Stimulated activated naive CD4-positive, alpha-beta T cell (primary cell): ENCODE results near the gene GON7.
A peak's percentile ranks its signal among the peaks of the same experiment; 100 is the strongest.
"Not testable (repeated sequence)": the region's sequence is repeated elsewhere in the genome, so short reads cannot be mapped to it uniquely, and the experiment has no call there.

Experiments used
- DNase-seq, 6 experiments: peaks; one replicate each; lab custom pipeline; 2025; lab: John Stamatoyannopoulos, UW

GON7 gene

DNA sequence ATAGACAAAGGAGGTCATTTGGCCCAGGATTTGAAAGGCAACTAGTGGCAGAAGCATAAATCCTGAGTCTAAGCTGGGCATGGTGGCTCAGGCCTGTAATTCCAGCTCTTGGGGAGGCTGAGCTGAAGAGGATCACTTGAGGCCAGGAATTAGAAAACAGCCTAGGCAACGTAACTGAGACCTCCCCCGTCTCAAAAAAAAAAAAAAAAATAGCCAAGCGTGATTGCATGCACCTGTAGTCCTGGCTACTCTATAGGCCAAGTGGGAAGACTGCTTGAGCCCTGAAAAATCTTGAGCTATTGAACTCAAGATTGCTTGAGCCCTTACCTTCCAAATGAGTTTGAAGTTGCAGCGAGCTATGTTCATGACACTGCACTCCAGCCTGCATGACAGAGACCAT lies 7.8 kb downstream of the GON7 start:
- no peak for DNase-seq

DNA sequence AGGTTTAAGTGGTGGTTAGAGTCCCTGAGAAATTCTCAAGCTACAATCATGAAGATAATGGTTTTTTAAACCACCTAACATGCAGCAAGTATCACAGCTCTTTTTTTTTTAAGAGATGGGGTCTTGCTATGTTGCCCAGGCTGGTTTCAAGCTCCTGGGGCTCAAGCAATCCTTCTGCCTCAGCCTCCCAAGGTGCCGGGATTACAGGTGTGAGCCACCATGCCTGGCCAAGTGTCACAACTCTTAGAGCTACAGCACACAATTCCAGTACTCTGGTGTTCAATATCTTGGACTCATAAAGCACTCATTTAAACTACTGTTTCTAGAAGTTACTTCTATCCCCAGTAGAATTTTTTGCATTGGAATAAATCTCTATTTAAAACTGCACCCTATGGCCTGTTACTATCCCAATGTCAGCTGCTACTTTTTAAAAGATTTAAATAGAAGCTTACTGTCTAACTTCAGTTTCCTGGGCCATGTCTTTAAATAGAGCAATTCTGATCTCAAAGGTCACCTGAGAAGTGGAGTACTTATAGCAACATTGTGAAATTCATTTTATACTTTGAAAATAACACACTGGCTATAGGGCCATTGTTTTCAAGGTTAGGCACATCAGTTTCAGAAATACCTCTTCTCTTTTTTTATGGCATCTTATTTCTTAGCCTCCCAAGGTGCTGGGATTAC lies 11.4 kb downstream of the GON7 start:
- no peak for DNase-seq

DNA sequence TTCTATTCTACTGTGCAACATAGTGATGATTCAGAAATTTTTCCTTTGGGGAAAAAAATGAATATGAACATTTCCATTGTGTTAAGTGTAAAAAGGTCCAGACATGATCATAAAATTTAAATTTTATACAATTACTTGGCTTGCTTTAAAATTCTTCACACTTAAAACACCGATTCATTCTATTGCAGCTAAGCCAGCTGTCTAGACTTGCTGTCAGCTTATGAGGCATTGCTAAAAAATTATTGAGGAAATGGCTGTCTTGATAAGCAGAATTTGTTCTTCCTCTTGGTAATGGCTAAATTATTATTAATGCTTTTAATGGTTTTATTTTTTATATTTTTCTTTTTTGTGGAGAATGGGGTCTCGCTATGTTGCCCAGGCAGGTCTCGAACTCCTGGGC lies 19.9 kb downstream of the GON7 start:
- no peak for DNase-seq

DNA sequence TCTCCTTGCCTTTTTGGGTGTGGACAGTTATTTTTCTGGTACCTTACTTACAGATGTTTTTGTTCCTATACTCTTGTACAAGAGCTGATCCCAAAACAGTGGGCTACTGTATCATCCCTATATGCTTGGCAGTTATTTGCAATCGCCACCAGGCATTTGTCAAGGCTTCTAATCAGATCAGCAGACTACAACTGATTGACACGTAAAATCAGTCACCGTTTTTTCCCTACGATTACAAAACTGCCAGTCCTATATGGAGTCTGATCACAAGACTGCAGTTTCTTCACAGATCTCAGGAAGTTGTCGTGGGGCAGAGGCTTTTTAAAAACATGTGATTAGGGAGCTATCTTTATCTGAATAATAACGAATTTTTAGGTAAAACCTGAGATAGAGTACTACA lies 20.4 kb downstream of the GON7 start:
- DNase-seq, result no peak

DNA sequence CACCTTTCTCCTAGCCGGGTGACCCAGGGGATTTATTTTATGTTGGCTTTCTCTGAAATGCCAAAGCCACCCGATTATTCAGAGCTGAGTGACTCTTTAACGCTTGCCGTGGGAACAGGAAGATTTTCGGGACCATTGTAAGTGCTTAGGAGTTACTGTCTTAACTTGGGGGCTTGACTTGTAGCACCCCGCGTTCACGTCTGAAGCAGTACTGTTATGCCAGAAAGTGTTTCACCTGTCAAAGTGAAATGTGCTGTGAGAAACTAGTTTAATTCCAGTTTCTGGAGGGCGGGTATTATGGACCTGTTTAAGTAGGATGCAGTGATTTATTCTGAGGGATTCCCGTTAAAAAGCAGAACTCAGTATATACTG lies 21.5 kb downstream of the GON7 start:
- no peak for DNase-seq

DNA sequence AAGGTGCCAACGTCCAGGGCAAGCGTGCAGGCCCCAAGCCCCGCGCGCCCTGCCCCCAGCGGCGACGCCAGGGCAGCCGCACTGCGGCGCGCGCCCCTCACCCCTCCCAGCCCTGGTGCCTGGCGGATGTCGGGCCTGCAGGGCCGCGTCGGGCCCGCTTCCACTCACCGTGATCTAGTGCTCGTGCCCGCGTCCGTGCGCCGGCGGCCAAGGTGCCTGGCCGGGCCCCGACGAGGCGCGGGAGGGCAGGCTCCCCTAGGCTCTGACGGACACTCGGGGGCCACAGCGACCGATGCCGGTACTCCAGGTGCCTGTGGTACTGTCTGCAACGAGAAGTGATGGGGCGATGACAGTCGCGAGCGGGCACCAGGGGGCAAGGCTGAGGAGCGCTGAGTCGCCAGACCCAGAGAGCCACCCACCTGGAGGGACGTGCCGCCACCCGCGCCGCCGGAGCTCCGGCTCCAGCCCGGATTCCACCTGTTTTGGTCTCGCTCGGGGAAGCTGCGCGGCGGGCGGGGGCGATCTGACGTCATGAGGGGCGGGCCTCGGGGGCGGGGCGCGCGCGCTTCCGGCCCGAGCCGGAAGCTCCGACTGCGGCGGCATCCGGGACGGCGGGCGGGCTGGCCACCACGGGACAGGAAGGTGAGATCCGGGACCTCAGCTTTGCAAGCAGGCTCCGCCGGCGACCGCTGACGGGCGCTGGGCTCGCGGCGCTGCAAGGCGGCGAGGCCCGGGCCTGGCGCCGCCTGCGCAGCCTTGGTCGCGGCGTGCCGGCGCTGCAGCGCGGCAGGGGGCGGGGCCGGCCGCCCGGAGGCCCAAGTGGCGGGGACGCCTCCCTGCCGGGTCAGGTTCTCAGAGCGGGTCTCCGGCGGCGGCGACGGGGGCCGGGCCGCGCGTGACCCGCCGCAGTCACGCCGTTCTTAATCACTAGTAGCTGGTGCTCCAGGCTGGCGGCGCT lies 22.2 kb downstream of the GON7 start, which contains the start of the genes LYSET and MOAP1:
Gene LYSET, plus strand, starts transcription at position 927 of the 958 bp plus-strand sequence. CDS start 89 bp downstream, outside the sequence.
Gene MOAP1, minus strand, starts transcription at position 507 of the 958 bp plus-strand sequence. CDS start 655 bp downstream, outside the sequence.
- DNase-seq, result peak; percentile 85 to 93 (median 90)

DNA sequence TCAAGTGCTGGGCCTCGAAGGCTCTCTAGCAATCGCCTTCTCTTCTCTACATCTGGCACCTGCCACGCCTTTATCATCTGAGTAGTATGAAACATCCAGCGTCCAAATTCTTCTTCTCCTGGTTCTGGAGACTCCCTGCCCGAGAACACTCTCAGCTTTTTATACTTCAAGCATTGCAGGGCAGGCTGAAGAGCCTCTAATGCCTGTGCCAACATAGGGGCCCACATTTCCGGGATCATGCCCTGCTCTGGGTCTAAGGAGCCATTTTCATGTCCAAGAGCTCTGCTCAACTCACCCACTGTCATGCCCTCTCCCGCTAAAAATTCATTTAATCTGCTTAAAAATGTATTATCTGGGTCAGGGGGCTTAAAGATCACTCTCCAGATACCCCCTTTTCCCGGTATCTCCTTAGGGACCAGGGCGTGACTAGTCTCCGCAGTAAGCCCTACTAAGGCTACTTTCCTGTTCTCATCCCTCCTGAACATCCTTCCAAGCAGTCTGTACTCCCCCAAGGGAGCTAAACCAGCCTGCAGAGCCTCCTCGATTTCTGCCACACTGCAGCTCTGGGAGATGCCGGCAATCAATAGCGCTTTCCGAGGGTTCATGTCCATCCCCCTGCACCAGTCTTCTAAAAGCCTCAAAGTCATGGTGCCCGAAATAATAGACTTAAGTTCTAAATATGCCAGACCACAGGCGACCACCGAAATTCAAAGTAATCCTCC lies 23.1 kb downstream of the GON7 start:
- DNase-seq, result no peak

DNA sequence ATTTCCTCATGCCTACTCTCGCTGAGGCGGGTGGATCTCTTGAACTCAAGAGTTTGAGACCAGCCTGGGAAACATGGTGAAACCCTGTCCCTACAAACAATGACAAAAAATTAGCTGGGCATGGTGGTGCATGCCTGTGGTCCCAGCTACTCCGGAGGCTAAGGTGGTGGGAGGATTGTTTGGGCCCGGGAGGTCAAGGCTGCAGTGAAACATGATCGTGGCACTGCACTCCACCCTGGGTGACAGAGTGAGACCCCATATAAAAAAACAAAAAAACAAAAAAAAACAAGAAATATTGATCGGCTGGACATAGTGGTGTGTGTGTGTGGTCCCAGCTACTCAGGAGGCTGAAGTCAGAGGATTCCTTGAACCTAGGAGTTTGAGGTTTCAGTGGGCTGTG lies 31.4 kb downstream of the GON7 start:
- DNase-seq, result no peak

DNA sequence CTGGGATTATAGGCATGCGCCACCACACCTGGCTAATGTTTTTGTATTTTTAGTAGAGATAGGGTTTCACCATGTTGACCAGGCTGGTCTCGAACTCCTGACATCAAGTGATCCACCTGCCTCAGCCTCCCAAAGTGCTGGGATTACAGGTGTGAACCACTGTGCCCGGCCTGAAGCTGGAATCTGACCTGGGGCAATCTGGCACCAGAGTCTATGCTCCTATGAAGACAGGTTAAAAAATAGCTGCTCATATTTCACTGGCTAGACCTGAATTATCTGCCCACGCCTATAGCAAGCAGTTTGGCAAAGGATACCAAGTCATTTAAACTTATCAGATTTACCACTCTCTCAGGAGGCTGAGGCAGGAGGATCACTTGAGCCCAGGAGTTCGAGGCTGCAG lies 32.1 kb downstream of the GON7 start:
- not testable (repeated sequence) for DNase-seq

DNA sequence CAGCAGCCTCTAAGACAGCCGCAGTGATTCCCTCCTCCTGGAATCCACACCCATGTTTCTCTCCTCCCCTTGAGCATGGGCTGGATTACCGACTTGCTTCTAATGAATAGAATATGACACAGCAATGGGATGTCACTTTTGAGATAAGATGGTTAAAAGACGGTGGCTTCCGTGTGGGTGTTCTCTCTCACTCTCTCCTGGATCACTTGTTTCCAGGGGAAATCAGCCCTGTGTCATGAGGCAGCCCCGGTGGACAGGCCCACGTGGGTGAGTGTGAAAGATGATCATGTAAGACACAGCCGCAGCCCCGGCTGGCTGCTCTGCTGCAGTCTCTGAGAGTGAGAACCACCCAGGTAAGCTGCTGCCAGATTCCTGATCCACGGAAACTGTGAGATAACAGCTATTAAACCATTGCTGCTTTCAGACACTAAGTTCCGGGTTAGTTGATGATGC lies 32.9 kb downstream of the GON7 start:
- no peak for DNase-seq

DNA sequence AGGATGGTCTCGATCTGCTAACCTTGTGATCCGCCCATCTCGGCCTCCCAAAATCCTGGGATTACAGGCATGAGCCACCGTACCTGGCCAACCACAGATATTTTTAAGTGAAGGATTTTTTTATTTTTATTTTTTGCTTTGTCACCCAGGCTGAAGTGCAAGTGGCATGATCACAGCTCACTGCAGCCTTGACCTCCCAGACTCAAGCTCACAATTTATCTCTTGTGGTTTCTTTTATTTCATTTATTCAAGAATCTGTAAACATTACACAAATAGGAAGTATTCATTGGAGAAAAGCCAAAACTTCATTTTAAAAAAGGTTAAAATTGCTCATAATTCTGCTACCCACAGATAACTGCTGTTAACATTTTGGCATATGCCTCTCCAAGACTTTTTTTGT lies 35.5 kb downstream of the GON7 start:
- DNase-seq, result no peak

DNA sequence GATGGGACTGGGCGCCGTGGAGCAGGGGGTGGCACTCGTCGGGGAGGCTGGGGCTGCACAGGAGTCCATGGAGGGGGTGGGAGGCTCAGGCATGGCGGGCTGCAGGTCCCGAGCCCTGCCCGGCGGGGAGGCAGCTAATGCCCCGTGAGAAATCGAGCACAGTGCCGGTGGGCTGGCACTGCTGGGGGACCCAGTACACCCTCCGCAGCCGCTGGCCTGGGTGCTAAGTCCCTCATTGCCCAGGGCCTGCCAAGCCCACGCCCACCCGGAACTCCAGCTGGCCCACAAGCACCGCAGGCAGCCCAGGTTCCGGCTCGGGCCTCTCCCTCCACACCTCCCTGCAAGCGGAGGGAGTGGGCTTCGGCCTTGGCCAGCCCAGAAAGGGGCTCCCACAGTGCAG lies 36.7 kb downstream of the GON7 start:
- DNase-seq, result not testable (repeated sequence)

DNA sequence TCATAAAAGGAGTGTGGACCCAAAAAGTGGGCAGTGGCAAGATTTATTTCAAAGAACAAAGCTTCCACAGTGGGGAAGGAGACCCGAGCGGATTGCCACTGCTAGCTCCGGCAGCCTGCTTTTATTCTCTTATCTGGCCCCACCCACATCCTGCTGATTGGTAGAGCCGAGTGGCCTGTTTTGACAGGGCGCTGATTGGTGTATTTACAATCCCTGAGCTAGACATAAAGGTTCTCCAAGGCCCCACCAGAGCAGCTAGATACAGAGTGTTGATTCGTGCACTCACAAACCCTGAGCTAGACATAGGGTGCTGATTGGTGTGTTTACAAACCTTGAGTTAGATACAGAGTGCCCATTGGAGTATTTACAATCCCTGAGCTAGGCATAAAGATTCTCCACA lies 37.2 kb downstream of the GON7 start:
- DNase-seq, result not testable (repeated sequence)

DNA sequence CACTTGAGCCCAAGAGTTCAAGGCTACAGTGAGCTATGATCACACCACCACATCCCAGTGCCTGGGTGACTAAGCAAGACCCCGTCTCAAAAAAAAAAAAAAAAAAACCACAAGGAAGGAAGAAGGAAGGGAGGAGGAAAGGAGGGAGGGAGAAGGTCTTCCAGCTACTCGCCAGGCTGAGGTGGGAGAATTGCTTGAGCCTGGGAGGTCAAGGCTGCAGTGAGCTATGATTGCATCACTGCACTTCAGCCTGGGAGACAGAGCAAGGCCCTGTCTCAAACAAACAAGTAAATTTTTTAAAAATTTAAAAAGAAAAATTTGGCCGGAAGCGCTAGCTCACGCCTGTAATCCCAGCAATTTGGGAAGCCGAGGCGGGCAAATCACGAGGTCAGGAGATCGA lies 38.3 kb downstream of the GON7 start:
- DNase-seq, result not testable (repeated sequence)

DNA sequence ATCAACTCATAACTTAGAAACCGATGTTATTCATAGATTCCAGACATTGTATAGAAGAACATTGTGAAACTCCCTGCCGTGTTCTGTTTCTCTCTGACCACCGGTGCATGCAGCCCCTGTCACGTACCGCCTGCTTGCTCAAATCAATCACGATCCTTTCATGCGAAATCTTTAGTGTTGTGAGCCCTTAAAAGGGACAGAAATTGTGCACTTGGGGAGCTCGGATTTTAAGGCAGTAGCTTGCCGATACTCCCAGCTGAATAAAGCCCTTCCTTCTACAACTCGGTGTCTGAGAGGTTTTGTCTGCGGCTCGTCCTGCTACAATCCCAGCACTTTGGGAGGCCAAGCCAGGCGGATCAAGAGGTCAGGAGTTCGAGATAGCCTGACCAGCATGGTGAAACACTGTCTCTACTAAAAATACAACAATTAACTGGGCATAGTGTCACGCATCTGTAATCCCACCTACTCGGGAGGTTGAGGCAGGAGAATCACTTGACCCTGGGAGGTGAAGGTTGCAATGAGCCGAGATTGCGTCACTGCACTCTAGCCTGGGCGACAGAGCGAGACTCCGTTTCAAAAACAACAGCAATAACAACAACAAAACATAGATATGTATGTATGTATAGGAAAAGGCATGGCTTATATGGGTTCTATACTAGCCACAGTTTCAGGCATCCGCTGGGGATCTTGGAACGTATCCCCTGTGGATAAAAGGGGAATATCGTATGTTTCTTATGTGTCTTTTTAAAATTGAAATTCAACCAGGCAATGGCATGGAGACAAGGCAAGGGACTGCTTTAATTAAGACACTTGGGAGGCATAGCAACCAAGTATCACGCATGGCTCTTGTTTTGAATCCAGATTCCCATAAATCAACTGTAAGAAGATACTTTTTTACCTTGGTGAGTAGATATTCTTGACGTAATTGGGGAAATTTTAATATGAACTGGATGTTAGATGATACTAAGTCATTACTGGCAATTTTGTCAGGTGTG lies 41.3 kb downstream of the GON7 start:
- not testable (repeated sequence) for DNase-seq

DNA sequence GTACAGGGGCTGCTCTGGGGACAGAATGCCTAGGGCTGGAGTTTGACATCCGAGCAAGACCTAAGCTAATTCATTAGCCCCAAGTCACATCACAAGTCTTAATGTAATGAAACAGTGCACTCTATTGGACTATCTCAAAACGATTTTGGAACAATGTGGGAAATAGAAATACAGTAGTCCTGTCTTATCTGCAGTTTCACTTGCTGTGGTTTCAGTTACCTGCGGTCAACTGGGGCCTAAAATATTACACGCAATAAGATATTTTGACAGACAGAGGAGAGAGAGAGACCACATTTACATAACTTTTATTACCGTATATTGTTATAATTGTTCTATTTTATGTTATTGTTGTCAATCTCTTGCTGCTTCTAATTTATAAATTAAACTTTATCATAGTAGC lies 43.3 kb downstream of the GON7 start:
- DNase-seq, result no peak

DNA sequence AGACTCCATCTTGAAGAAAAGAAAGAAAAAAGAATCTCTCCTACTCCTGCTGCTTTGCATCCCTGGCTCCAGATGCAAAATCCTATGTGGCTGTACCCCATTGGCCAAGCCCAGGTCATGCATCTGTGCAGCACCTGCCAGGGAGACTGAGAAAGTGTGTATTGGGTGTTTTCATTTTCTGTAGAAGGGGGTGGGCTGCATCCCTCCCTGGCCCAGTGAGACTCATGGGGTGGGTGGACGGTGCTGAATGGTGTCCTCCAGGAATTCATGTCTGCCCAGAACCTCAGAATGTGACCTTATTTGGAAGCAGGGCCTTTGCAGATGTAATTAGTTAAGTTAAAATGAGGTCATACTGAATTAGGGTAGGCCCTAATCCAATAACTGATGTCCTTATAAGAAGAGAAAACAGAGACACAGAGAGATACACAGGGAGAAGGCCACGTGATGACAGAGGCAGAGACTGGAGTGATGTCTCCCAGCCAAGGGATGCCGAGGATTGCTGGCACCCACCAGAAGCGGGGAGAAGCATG lies 45.4 kb downstream of the GON7 start:
- no peak for DNase-seq

DNA sequence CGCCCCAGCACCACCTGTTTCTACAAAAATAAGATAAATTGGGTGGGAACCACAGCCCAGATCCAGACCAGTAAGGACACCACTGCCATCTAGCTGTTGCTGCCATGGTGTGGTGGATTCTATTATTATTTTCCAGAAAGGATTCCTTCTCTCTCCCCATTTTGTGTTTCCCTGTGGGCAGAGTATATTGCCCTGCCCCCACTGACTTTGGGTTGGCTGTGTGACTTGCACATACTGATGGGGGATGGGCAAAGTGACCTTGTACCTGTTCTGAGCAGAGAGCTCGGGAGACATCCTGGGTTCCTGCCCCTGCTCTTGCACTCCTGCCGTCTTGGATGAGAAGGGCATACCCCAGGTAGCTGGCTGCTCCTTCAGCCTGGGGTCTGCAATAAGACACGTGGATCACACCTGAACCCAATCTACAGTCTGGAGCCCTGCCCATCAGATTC lies 46.5 kb downstream of the GON7 start:
- no peak for DNase-seq

DNA sequence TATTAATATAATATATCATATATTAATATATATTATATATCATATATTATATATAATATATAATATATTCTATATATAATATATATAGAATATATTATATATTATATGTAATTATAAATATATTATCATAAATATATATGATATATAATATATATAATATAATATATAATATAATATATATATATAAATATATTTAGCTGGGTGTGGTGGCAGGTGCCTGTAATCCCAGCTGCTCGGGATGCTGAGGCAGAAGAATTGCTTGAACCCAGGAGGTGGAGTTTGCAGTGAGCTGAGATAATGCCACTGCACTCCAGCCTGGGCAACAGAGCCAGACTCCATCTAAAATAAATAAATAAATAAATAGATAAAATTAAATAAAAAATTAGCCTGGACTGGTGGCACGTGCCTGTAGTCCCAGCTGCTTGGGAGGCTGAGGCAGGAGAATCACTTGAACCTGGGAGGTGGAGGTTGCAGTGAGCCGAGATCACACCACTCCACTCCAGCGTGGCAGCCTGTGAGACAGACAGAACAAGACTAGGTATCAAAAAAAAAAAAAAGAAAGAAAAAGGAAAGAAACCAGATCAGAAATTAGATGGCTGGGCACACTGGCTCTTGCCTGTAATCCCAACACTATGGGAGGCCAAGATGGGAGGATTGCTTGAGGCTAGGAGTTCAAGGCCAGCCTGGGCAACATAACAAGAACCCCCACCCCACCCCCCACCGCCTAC lies 47.1 kb downstream of the GON7 start:
- not testable (repeated sequence) for DNase-seq

DNA sequence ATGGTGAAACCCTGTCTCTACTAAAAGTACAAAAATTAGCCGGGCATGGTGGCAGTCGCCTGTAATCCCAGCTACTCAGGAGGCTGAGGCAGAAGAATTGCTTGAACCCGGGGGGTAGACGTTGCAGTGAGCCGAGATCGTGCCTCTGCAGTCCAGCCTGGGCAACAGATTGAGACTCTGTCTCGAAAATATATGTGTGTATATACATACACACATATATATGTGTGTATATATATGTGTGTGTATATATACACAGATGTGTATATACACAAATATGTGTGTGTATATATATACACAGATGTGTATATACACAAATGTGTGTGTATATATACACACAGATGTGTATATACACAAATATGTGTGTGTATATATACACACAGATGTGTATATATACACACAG lies 48.5 kb downstream of the GON7 start:
- not testable (repeated sequence) for DNase-seq
